Stimulated activated CD4-positive, alpha-beta T cell treated with anti-CD3 and anti-CD28 coated beads, Interleukin-4, amount 100 ng/mL, for 1 hour (primary cell): Measurements from ENCODE around the gene ZNF577.

Source experiments
- DNase-seq: peaks from one replicate; pipeline ENCODE4 v3.0.0-alpha.2; 2020

Gene ZNF577

GRCh38 chr19:51861870-51862622 lies 25.7 kb downstream of the ZNF577 start:
- no peak for DNase-seq

GRCh38 chr19:51837145-51837544 lies 50.6 kb downstream of the ZNF577 start:
- no peak for DNase-seq

GRCh38 chr19:51830274-51830673 lies 57.5 kb downstream of the ZNF577 start:
- no peak for DNase-seq

GRCh38 chr19:51824281-51825005 lies 63.3 kb downstream of the ZNF577 start:
- DNase-seq: no peak

- DNase-seq: no peak
These were observed 64.8 kb downstream of the ZNF577 start for GRCh38 chr19:51822946-51823345.

- DNase-seq: no peak
These were observed 65.4 kb downstream of the ZNF577 start for GRCh38 chr19:51822325-51822724.

GRCh38 chr19:51821921-51822320 lies 65.8 kb downstream of the ZNF577 start:
- no peak for DNase-seq

- no peak for DNase-seq
These were observed 66.3 kb downstream of the ZNF577 start for GRCh38 chr19:51821456-51821855.
